Activated CD8-positive, alpha-beta memory T cell treated with anti-CD3 and anti-CD28 coated beads, Interleukin-2, amount 50 U/mL, for 1 hour (primary cell): ENCODE measurements around the gene KCNK7.
"Not testable (repeated sequence)": the region's sequence is repeated elsewhere in the genome, so short reads cannot be mapped to it uniquely, and the experiment has no call there.

Source experiments
- DNase-seq: peaks from one replicate; pipeline ENCODE4 v3.0.0-alpha.2; 2020; ENCODE audit errors: extremely low read depth

Gene KCNK7

GRCh38 chr11:65573391-65574079 lies 22.1 kb downstream of the KCNK7 start:
- DNase-seq: no peak

GRCh38 chr11:65572356-65573051 lies 23.1 kb downstream of the KCNK7 start, which contains the start of gene FAM89B:
Gene FAM89B, plus strand, starts transcription at chr11:65572538. Its CDS starts 132 bp downstream, at chr11:65572670.
- DNase-seq: peak; percentile 73

DNA sequence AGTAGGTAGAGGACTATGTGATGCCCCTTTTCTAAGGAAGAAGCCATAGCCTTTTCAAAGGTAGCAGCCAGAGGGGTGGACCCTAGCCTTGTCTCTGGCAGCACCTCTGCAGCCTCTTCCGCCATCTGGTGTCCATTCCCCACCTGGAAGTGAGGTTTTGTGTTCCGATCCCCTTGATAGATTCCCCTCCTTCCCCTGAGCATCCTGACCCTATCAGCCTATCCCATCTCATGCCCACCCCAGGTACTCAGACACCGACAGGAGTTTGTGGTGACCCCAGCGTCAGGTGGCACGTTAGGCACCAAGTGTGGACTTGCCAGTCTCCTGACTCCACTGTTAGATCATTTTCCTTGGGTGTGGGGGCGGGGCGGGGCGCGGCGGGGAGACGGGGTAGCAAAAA lies 23.7 kb downstream of the KCNK7 start:
- DNase-seq: no peak

DNA sequence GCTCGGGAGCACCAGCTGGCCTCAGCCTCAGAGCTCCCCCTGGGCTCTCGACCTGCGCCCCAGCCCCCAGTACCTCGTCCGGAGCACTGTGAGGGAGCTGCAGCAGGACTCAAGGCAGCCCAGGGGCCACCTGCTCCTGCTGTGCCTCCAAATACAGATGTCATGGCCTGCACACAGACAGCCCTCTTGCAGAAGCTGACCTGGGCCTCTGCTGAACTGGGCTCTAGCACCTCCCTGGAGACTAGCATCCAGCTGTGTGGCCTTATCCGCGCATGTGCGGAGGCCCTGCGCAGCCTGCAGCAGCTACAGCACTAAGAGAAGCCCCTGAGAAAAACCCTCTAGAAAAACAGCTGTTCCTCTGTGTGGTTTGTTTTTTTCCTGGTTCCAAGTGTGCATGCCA lies 24.2 kb downstream of the KCNK7 start:
- DNase-seq: no peak

- DNase-seq: peak; percentile 89
Observed at GRCh38 chr11:65569973-65570918, 25.4 kb downstream of the KCNK7 start, which contains the start of gene ZNRD2. Gene ZNRD2, plus strand, starts transcription at chr11:65570477. Its CDS starts 15 bp downstream, at chr11:65570492.

GRCh38 chr11:65569164-65569972 lies 26.2 kb downstream of the KCNK7 start:
- no peak for DNase-seq

DNA sequence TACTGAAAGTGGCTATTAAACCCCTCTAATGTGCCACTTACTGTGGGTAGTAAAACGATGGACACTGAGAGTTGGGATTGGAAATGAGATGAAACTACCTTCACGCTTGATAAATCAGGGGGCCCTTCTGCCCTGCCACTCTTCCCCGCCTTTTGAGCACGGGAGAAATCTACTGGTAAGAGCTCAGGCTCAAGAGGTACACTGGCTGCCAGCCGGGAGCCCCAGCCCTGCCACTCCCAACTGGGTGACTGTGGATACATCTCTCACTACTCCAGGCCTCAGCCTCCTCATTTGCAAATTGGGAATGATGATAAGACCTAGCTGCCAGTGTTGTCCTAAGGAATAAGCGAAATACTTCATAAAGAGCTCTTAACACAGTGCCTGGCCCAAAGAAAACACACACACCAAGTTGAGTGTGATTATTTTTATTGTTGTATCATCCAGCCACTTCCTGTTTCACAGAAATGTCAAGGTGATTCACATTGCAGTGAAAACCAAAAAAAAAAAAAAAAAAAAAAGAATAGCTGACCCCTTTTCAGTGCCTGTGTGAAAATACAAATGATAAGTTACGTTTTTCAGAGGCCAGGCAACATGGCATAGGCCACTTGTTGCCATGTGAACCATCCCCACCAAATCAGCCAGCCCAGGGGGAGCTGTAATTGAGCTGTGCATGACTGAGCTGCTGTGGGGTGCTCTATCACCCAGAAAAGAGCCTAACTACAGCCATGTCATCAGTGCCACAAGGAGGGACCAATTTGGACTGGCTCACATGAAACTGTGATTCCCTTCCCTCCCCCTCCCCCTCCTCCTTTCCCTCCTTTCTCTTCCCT lies 29.8 kb downstream of the KCNK7 start:
- no peak for DNase-seq

DNA sequence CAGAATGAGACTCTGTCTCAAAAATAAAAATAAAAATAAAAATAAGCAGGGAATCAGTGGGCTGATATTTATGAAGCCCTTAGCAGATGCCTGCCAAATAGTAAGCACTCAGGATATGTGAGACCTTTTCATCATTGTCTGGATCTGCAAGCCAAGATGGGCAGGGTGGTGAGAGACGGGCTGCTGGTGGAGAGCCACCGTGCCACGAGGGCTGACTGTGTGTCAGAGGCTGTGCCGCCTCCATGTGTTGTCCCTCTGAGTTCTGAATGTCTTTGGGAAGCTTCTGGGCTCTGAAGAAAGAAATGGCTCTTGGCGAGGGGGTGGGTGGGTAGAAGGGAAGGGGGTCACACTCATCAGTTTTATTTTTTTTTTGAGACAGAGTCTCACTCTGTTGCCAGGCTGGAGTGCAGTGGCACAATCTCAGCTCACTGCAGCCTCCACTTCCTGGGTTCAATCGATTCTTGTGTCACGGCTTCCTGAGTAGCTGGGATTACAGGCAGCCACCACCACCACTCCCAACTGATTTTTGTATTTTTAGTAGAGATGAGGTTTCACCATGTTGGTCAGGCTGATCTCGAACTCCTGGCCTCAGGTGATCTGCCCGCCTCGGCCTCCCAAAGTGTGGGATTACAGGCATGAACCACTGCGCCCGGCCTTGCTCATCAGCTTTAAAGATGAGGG lies 30.6 kb downstream of the KCNK7 start:
- DNase-seq: not testable (repeated sequence)

DNA sequence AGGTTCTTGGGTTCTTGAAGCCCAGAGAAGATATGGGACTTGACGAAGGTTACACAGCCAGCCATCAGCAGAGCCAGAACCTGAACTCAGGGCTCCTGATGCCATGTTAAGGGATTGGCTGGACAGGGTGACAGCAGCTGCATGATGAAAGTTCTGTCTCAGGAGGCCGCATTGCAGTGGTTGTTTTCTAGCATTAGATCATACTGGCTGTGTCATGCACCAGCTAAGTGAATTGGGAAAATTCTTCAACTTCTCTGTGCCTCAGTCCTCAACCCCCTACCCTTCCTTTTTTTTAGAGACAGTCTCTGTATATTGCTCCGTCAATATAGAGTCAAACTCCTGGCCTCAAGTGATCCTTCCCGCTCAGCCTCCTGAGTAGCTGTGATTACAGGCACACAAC lies 32.0 kb downstream of the KCNK7 start:
- DNase-seq: no peak

- no peak for DNase-seq
Observed at GRCh38 chr11:65562788-65563187, 32.8 kb downstream of the KCNK7 start.

DNA sequence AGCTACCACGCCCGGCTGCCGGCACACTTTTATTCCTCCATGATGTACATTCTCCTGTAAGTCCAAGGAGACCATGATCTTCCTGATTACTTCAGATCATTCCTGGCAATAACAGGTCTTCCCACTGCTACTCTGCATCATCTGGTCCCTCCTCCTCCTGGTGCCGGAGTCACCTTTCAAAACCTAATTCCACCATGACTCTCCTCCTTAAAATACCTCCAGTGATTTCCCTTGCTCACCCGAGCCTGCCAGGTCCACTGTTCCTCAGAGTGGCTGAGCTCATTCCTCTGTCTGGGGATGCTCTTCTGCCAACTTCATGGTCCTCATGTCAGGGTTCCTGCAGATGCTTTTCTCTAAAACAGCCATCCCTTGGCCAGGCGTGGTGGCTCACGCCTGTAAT lies 33.6 kb downstream of the KCNK7 start:
- no peak for DNase-seq

- DNase-seq: no peak
Observed at GRCh38 chr11:65560555-65561418, 34.8 kb downstream of the KCNK7 start.

GRCh38 chr11:65559951-65560537 lies 35.6 kb downstream of the KCNK7 start:
- no peak for DNase-seq

DNA sequence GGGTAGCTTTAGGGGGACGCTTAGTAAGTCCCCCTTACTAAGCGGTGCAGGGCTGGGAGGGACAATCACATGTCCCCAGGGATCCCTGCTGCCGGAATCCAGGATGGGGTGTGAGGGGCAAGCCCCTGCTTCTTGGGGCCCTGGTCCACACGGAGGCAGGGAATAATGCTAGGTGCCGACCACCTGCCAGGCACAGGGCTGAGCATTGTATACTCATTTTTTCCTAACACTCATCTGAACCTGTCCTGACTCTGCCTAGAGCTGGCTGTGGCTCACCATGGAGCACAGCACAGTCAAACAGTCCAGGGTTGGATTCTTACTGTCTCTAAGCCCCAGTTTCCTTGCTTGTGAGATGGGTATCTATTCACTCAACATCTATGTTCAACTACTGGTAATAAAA lies 36.1 kb downstream of the KCNK7 start:
- DNase-seq: no peak

GRCh38 chr11:65558930-65559509 lies 36.6 kb downstream of the KCNK7 start:
- no peak for DNase-seq

DNA sequence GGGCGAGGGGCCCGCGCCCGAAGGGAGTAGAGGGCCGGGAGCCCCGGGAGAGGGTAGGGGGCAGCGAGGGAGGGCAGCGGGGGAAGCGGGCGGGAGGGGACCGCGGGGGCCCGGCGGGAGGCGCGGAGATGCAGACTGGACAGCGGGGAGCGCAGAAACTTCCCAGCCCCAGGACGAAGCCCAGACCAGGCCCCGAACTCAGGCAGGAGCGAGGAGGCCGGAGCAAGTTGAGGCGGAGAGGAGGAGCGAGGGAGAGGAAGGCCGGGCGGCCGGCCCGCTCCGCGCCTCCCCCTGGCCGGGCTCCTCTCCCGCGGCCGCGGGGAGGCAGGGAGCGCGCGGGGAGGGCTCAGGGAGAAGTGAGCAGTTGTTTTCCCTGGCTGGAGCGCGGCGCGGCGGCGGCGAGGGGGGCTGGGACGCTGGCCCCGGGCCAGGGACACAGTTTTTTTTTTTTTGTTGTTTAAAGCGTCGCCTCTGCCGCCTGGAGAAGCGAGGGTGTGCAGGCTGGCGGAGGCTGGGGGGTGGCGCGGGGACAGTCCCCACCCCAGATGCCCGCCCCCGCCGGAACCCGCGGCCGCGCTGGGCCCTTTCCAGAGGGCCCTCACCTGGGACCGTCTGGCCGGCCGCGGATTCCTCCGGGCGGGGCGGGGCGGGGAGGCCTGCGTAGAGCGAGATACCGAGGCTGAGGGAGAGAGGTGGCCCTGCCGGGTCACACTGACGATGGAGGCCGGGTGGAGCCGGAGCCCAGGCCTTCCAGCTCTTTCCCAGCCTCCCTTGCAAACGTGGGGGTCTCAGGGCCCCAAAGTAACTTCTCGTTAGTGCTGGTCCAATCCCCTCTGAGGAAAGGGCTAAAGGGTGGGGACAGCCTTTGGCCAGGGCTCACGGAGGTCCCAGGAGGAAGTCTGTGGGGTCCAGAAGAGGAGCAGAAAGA lies 37.3 kb downstream of the KCNK7 start, which contains the start of gene LTBP3:
Gene LTBP3 (minus strand): TSS at position 358 of the 928 bp plus-strand sequence. CDS start 400 bp downstream, outside the sequence.
- DNase-seq: no peak
